Activated B cell treated with CpG ODN at 0.5 μM for 24 hours (primary cell): ENCODE measurements around the gene PXK. TPM values are rescaled to one million over a fixed set of nuclear protein-coding genes. Genes with fewer than 3 reads are reported as not detected.

Source experiments
- ATAC-seq: fragments of 200-7000 bp; cut with Tn5 transposase; one replicate; pipeline ENCODE4 v1.10.0; 2021; ENCODE audit warnings: low read depth, mild to moderate bottlenecking, moderate library complexity
- CTCF ChIA-PET: fragments of 350-600 bp; sonication (Branson Sonifier 250); formaldehyde crosslinking; loops from one replicate; lab custom pipeline; 2021; ENCODE audit warnings: antibody characterized with exemption; lab: Charles Lee
- POLR2A ChIA-PET: fragments of 350-600 bp; sonication (Branson Sonifier 250); formaldehyde crosslinking; loops from one replicate; lab custom pipeline; 2021; ENCODE audit warnings: antibody characterized with exemption; lab: Charles Lee
- DNase-seq: peaks from one replicate; pipeline ENCODE4 v3.0.0; 2022
- H3K27ac Mint-ChIP-seq: one replicate; pipeline ENCODE4 v1.8.0; 2020; ENCODE audit warnings: mixed read lengths
- H3K27me3 Mint-ChIP-seq: one replicate; pipeline ENCODE4 v1.8.0; 2021; ENCODE audit warnings: mixed read lengths
- H3K36me3 Mint-ChIP-seq: one replicate; pipeline ENCODE4 v1.8.0; 2021; ENCODE audit warnings: low read depth, mixed read lengths
- H3K4me1 Mint-ChIP-seq: one replicate; pipeline ENCODE4 v1.8.0; 2021; ENCODE audit warnings: mixed read lengths
- H3K4me3 Mint-ChIP-seq: one replicate; pipeline ENCODE4 v1.8.0; 2020; ENCODE audit warnings: mild to moderate bottlenecking, mixed read lengths
- H3K9me3 Mint-ChIP-seq: one replicate; pipeline ENCODE4 v1.8.0; 2020; ENCODE audit warnings: mixed read lengths
- intact Hi-C: fragments of 100-400 bp; cut with micrococcal nuclease; formaldehyde crosslinking; loops from one replicate; pipeline ENCODE4 v1.15.1; 2024
- total RNA-seq: library from RNA; stranded (reverse); gene quantifications from 2 replicates; pipeline ENCODE4 v1.2.3, GENCODE V29; 2022
- TF ChIP-seq, protein P1 (sequence below): fragments of 200-600 bp; IDR thresholded peaks from one replicate; pipeline ENCODE4 v1.8.0; 2022; ENCODE audit warnings: antibody characterized with exemption, mild to moderate bottlenecking

The PXK gene
- total RNA-seq, 1 donor from 2014 or later, result 81.3 TPM

DNA sequence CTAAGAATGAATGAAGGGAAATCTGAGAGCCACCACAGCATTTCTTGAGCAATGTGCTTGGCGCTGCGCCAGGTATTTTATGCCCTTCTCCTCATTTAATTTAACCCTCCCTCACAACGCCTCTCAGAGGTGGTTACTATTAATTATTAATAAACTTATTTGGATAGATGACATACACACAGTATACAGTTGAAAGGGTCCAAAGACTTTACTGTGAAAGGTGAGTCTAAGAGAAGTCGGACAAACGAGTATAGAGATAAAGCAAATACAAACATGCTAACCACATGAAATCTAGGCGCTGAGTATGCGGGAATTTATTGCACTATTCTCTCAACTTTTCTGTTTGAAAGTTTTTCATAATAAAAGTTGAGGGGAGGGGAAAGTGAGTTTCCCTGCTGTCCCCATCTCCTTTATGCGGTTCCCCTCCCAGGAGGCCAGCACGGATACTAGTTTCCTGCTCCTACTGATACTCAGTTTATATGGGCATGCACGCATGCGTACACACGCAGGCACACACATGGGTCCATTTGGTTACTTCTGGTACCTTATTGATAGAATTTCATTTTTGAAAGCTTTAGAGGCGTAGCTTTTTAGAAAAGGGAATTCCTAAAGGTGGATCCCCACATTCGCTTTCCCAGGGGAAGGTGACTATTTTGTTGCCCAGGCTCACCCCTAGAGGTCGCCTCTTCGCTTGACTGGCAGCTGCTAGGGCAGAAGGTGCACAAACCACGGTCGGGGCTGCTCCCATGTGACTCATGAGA lies 130.7 kb downstream of the PXK start:
- Mint-ChIP-seq H3K27ac (no peak overlapping the region), H3K36me3 (no peaks in the 10 kb centered on the region), H3K27me3 (no peaks in the 10 kb centered on the region), H3K4me1 (peaks cover 10% of the 10 kb centered on the region), H3K9me3 (no peaks in the 10 kb centered on the region), H3K4me3 (peak overlapping the region; percentile 47)
- ATAC-seq (peak; percentile 96), DNase-seq (peak; percentile 41)
- ChIA-PET POLR2A (no interaction called here), CTCF (interaction anchor here (0.8 to 1.3 kb wide), 10 partner anchors 10 to 157 kb away, joined by 3 to 7 read pairs (median 4); partner anchors contain the start of genes ACOX2, HTD2 and RPP14)
- intact Hi-C loops, result loop anchor here (1.0 kb wide), 5 partner anchors 11 to 157 kb away; partner anchors contain the start of genes HTD2 and RPP14
- TF ChIP-seq, protein P1, sequence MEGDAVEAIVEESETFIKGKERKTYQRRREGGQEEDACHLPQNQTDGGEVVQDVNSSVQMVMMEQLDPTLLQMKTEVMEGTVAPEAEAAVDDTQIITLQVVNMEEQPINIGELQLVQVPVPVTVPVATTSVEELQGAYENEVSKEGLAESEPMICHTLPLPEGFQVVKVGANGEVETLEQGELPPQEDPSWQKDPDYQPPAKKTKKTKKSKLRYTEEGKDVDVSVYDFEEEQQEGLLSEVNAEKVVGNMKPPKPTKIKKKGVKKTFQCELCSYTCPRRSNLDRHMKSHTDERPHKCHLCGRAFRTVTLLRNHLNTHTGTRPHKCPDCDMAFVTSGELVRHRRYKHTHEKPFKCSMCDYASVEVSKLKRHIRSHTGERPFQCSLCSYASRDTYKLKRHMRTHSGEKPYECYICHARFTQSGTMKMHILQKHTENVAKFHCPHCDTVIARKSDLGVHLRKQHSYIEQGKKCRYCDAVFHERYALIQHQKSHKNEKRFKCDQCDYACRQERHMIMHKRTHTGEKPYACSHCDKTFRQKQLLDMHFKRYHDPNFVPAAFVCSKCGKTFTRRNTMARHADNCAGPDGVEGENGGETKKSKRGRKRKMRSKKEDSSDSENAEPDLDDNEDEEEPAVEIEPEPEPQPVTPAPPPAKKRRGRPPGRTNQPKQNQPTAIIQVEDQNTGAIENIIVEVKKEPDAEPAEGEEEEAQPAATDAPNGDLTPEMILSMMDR, result peak; percentile 37

DNA sequence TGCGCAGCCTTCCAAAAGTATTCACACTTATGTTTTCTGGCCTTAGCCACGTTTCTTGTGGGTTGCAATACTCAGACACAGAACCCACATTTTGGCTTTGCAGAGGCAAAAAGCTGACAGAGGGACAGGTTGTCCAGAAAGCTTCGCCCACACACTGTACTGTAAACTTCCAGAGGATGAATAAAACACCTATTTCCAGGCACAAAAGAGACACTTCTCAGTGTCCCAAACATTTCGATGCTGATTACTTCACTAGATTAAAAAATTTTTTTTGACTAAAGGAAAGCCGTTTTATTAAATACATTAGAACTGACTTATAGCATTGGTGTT lies 131.2 kb downstream of the PXK start:
- H3K27ac Mint-ChIP-seq, result no peak overlapping the region
- H3K4me3 Mint-ChIP-seq, result peak overlapping the region; percentile 47
- ChIA-PET CTCF (interaction anchor here (0.8 to 1.3 kb wide), 10 partner anchors 9 to 157 kb away, joined by 3 to 7 read pairs (median 4); partner anchors contain the start of genes ACOX2, HTD2 and RPP14), POLR2A (no interaction called here)
- DNase-seq (no peak), ATAC-seq (no peak)
- peaks cover 10% of the 10 kb centered on the region for H3K4me1 Mint-ChIP-seq
- H3K9me3 Mint-ChIP-seq, result no peaks in the 10 kb centered on the region
- no peaks in the 10 kb centered on the region for H3K36me3 Mint-ChIP-seq
- intact Hi-C loops, result loop anchor here (1.0 kb wide), 5 partner anchors 10 to 158 kb away; partner anchors contain the start of genes HTD2 and RPP14
- no peaks in the 10 kb centered on the region for H3K27me3 Mint-ChIP-seq
- TF ChIP-seq, protein P1, result peak; percentile 2

DNA sequence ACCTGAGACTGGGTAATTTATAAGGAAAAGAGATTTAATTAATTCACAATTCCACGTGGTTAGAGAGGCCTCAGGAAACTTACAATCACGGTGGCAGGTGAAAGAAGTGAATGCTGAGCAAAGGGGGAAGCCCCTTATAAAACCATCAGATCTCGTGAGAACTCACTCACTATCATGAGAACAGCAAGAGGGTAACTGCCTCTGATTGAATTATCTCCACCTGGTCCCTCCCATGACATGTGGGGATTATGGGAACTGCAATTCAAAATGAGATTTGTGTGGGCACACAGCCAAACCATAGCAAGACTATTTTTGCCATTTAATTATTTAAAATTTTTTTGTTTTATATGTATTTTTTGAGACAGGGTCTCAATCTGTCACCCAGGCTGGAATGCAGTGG lies 132.2 kb downstream of the PXK start:
- H3K4me1 Mint-ChIP-seq, result peaks cover 10% of the 10 kb centered on the region
- CTCF ChIA-PET, result interaction anchor here (1.2 kb wide), 1 partner anchor 26 kb away, joined by 3 read pairs; no protein-coding TSS in a partner anchor

DNA sequence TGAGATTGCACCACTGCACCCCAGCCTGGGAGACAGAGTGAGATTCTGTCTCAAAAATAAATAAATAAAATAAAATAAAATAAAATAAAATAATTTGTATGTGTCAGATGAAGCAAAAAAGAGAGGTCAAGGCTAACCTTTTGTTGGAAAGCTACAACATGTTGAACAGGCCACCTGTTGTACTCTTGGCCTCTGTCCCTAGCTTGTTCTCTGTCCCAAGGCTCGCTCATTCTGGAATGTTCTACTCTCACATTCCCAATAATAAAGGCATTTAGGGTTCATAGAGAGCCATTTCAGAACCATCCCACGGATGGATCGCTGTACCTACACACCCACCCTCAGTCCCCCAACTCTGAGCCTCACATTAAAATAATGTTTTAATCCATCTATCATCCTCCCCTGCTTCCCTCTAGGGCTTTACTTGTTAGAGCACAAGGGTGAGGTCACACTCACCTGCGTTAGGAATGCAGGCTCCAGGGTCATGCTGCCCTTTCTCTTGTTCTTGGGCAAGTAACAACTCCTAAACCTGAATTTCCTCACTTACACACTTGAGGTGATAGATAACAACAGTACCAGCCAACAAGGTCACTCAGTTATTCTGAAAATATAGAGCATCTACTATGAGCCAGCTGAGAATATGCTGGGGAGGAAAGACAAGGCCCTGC lies 134.3 kb downstream of the PXK start:
- ChIA-PET POLR2A (no interaction called here), CTCF (no interaction called here)
- Mint-ChIP-seq H3K27ac (no peak overlapping the region), H3K36me3 (no peaks in the 10 kb centered on the region), H3K4me1 (peaks cover 10% of the 10 kb centered on the region), H3K4me3 (no peak overlapping the region), H3K9me3 (no peaks in the 10 kb centered on the region), H3K27me3 (no peaks in the 10 kb centered on the region)
- TF ChIP-seq, protein P1, result no peak
- intact Hi-C loops, result no loop called here
- ATAC-seq, result no peak
- no peak for DNase-seq

More for the DNA sequence above, 132.2 kb downstream of the PXK start:
- TF ChIP-seq, protein P1, result no peak
- H3K27ac Mint-ChIP-seq, result no peak overlapping the region
- no peaks in the 10 kb centered on the region for H3K27me3 Mint-ChIP-seq
- POLR2A ChIA-PET, result interaction anchor here (1.4 kb wide), 1 partner anchor 27 kb away, joined by 4 read pairs; the partner anchor contains the start of gene KCTD6
- DNase-seq (no peak), ATAC-seq (no peak)
- no peaks in the 10 kb centered on the region for H3K9me3 Mint-ChIP-seq
- intact Hi-C loops, result no loop called here
- no peak overlapping the region for H3K4me3 Mint-ChIP-seq
- no peaks in the 10 kb centered on the region for H3K36me3 Mint-ChIP-seq

DNA sequence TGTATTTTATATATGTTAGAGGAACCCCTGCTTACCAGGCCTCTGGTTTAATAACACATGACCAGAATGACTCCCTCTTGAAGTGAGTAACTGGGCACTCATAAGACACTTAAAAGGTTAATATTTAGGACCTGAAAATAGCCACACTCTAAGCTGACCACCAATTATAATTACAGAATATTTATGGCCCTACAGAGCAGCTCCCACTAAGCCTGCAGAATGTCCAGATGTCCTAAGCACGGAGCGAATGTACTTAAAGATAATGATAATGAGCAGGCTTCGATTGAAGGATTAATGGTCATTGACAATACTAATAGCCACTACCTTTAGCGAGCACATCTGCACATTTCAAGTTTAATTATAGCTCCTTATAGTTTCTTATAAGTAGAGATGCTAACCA lies 136.4 kb downstream of the PXK start:
- Mint-ChIP-seq H3K4me3 (no peak overlapping the region), H3K27ac (no peak overlapping the region), H3K9me3 (no peaks in the 10 kb centered on the region), H3K4me1 (peaks cover under 1% of the 10 kb centered on the region), H3K36me3 (no peaks in the 10 kb centered on the region), H3K27me3 (no peaks in the 10 kb centered on the region)
- ChIA-PET POLR2A (no interaction called here), CTCF (no interaction called here)
- TF ChIP-seq, protein P1, result no peak
- ATAC-seq (no peak), DNase-seq (no peak)
- intact Hi-C loops, result no loop called here
